Peyer's patch (tissue), 4 donors: ENCODE results near the gene CDK6.

Source experiments
- POLR2A ChIP-seq, 2 donors: fragments of 450-650 bp; IDR thresholded peaks; one replicate each; pipeline ENCODE4 v1.5.1; 2017; ENCODE audit warnings: antibody characterized with exemption in 2 of 2, mild to moderate bottlenecking in 2 of 2, moderate library complexity in 2 of 2
- TF ChIP-seq, protein P1 (sequence below), 6 experiments: fragments of 450-650 bp in 4 of 6; fragments of 200-600 bp in 2 of 6; sonication (generic) in 1 of 6; IDR thresholded peaks; one replicate each; pipeline ENCODE4 v1.5.1; 2017 to 2019; ENCODE audit warnings: antibody characterized with exemption in 6 of 6, mild to moderate bottlenecking in 3 of 6, moderate library complexity in 1 of 6

DNA sequence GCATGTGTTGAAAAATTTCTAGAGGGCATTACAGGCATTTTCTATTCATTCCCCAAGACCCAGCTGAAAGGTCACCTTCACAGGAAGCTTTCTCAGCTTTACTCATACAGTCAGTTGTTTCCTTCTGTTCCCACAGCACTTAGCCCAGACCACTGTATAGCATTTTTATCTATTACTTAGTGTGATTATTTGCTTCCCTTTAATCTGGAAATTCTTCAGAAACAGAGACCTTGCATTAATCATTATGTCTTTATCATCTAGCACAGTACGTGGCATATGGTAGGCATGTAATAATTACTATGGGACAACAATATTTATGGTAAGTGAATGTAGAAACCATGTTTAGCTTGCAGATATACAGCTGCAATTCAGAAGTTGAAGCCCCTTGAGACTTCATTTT, 38.2 kb upstream of the CDK6 start:
- TF ChIP-seq POLR2A (IDR thresholded peaks at IDR 0.05), result no peak
- TF ChIP-seq, protein P1, sequence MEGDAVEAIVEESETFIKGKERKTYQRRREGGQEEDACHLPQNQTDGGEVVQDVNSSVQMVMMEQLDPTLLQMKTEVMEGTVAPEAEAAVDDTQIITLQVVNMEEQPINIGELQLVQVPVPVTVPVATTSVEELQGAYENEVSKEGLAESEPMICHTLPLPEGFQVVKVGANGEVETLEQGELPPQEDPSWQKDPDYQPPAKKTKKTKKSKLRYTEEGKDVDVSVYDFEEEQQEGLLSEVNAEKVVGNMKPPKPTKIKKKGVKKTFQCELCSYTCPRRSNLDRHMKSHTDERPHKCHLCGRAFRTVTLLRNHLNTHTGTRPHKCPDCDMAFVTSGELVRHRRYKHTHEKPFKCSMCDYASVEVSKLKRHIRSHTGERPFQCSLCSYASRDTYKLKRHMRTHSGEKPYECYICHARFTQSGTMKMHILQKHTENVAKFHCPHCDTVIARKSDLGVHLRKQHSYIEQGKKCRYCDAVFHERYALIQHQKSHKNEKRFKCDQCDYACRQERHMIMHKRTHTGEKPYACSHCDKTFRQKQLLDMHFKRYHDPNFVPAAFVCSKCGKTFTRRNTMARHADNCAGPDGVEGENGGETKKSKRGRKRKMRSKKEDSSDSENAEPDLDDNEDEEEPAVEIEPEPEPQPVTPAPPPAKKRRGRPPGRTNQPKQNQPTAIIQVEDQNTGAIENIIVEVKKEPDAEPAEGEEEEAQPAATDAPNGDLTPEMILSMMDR (IDR thresholded peaks at IDR 0.05), result no peak
